Effector memory CD4-positive, alpha-beta T cell (primary cell): Measurements from ENCODE around the gene USO1.
"Not testable (repeated sequence)": the region's sequence is repeated elsewhere in the genome, so short reads cannot be mapped to it uniquely, and the experiment has no call there.

Experiments used
- DNase-seq, 3 donors: peaks; one replicate each; pipeline ENCODE4 v3.0.0-alpha.2; 2020
- H3K27ac ChIP-seq: 2 replicates; pipeline ENCODE4 v1.7.0; 2013; ENCODE audit warnings: mild to moderate bottlenecking, low read length, moderate library complexity; ENCODE audit not compliant: insufficient read depth, poor library complexity, severe bottlenecking
- H3K27me3 ChIP-seq: replicated peaks from 2 replicates; pipeline ENCODE4 v1.7.0; 2013; ENCODE audit warnings: mild to moderate bottlenecking, low read length; ENCODE audit not compliant: insufficient read depth, control insufficient read depth, poor library complexity, severe bottlenecking
- H3K36me3 ChIP-seq: 2 replicates; pipeline ENCODE4 v1.7.0; 2013; ENCODE audit warnings: mild to moderate bottlenecking, low read length, moderate library complexity; ENCODE audit not compliant: control insufficient read depth, insufficient read depth
- H3K4me1 ChIP-seq: 2 replicates; pipeline ENCODE4 v1.7.0; 2013; ENCODE audit warnings: low read length, mild to moderate bottlenecking; ENCODE audit not compliant: control insufficient read depth, insufficient read depth, poor library complexity, severe bottlenecking
- H3K4me3 ChIP-seq: 2 replicates; pipeline ENCODE4 v1.7.0; 2013; ENCODE audit warnings: low read length, low read depth, mild to moderate bottlenecking; ENCODE audit not compliant: insufficient read depth, poor library complexity, severe bottlenecking
- H3K9me3 ChIP-seq: 2 replicates; pipeline ENCODE4 v1.7.0; 2013; ENCODE audit warnings: mild to moderate bottlenecking, low read length, moderate library complexity; ENCODE audit not compliant: control insufficient read depth

Gene USO1

DNA sequence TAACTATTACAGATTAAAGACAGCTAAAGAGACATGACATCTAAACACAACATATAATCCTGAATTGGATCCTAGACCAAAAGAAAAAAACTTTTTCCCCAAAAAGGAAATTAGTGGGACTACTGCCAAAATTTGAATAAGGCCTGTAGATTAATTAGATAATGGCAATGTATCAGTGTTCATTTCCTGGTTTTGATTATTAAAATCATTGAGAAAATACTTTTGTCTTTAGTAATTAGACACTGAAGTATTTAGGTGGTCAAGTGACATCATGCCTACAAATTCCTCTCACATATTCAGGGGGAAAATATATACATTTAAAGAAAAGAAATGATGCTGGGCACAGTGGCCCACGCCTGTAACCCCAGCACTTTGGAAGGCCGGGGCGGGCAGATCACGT lies 10.4 kb upstream of the USO1 start:
- no peak for DNase-seq
- no peak overlapping the region for H3K27ac ChIP-seq
- no peak overlapping the region for H3K4me3 ChIP-seq
- H3K36me3 ChIP-seq = no peaks in the 10 kb centered on the region
- H3K27me3 ChIP-seq = no peaks in the 10 kb centered on the region
- H3K4me1 ChIP-seq = no peaks in the 10 kb centered on the region
- H3K9me3 ChIP-seq = no peaks in the 10 kb centered on the region

- Histone ChIP-seq H3K4me1 (no peaks in the 10 kb centered on the region), H3K36me3 (no peaks in the 10 kb centered on the region), H3K9me3 (no peaks in the 10 kb centered on the region), H3K27me3 (no peaks in the 10 kb centered on the region), H3K4me3 (no peak overlapping the region), H3K27ac (no peak overlapping the region)
- DNase-seq = no peak
Observed at GRCh38 chr4:75714704-75715103, 9.7 kb upstream of the USO1 start.

DNA sequence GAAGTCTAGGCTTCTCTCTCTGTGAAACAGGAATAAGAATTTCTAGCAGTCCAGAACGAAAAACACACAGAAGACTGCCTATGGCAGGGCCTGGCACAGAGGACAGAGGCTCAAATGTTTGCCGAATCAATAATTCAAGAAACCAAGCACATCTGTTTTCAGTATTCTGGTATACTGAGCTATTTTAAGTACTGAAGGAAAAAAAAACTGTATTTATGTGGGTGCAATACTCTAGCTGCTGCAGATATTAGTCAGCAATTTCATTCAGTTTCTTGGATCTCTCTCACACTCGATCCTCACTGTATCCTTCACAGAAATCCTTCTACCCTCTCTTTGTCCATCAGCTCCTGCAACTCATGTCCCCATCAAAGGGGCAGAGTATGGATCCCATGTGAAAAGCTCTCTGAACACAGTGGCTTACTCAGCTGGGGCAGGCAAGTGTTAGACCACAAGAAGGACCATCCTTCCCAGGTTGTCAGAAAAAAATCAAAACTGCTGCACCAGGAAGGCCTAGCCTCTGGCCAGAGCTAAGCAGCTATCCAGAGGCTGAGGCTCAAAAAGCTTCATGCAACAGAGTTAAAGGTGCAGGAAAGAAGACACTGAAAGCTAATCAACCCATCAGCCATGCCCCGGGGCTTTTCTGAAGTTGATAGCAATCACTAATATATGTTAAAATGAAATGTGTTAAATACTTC lies 9.1 kb upstream of the USO1 start:
- no peaks in the 10 kb centered on the region for H3K9me3 ChIP-seq
- H3K36me3 ChIP-seq = no peaks in the 10 kb centered on the region
- H3K4me1 ChIP-seq = no peaks in the 10 kb centered on the region
- no peak overlapping the region for H3K27ac ChIP-seq
- no peaks in the 10 kb centered on the region for H3K27me3 ChIP-seq
- no peak overlapping the region for H3K4me3 ChIP-seq
- no peak for DNase-seq

DNA sequence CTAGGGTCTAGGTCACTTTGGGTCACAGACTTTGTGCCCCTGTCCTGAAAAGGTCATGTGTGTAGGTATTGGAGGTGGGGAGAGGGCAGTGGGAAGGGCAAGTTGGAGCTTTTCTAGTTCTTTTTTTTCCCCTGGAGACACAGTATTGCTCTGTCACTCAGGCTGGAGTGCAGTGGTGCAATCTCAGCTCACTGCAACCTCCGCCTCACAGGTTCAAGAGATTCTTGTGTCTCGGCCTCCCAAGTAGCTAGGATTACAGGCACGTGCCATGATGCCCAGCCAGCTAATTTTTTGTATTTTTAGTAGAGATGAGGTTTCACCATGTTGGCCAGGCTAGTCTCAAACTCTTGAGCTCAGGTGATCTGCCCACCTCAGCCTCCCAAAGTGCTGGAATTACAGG lies 8.3 kb upstream of the USO1 start:
- not testable (repeated sequence) for DNase-seq, H3K27ac ChIP-seq, H3K27me3 ChIP-seq, H3K4me1 ChIP-seq, H3K4me3 ChIP-seq, H3K9me3 ChIP-seq, H3K36me3 ChIP-seq

GRCh38 chr4:75717408-75717807 lies 7.0 kb upstream of the USO1 start:
- H3K27ac ChIP-seq = no peak overlapping the region
- no peak overlapping the region for H3K4me3 ChIP-seq
- no peaks in the 10 kb centered on the region for H3K9me3 ChIP-seq
- no peaks in the 10 kb centered on the region for H3K27me3 ChIP-seq
- H3K36me3 ChIP-seq = no peaks in the 10 kb centered on the region
- no peaks in the 10 kb centered on the region for H3K4me1 ChIP-seq
- no peak for DNase-seq

GRCh38 chr4:75718529-75718928 lies 5.8 kb upstream of the USO1 start:
- Histone ChIP-seq H3K27ac (no peak overlapping the region), H3K9me3 (no peaks in the 10 kb centered on the region), H3K27me3 (no peaks in the 10 kb centered on the region), H3K36me3 (no peaks in the 10 kb centered on the region), H3K4me1 (peaks cover 5% of the 10 kb centered on the region), H3K4me3 (no peak overlapping the region)
- no peak for DNase-seq

DNA sequence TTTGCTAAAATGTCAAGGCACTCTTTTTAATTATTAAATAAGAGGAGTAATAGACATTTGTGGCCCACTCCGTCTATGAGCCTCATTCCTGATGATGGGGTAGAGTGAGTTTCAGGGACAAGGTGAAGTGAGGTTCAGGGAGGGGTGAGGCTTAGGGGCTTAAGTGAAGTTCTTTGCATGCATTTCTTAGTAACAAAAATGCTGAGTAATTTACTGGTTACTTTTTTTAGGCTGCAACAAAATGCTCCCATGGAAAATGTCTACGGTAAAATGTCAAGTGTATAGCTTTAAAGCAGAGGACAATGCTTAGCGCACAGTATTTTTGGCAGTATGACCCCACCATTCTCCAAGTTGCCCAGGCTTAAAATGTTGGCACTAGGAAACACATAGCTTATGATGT lies 2.0 kb upstream of the USO1 start:
- Histone ChIP-seq H3K9me3 (no peaks in the 10 kb centered on the region), H3K27me3 (no peaks in the 10 kb centered on the region), H3K4me3 (no peak overlapping the region), H3K27ac (peak overlapping the region; percentile 74), H3K4me1 (peaks cover 6% of the 10 kb centered on the region), H3K36me3 (no peaks in the 10 kb centered on the region)
- DNase-seq = no peak

- peak overlapping the region; percentile 59 for H3K4me3 ChIP-seq
- no peaks in the 10 kb centered on the region for H3K9me3 ChIP-seq
- H3K27me3 ChIP-seq = no peaks in the 10 kb centered on the region
- H3K36me3 ChIP-seq = no peaks in the 10 kb centered on the region
- no peak for DNase-seq
- peaks cover 6% of the 10 kb centered on the region for H3K4me1 ChIP-seq
- H3K27ac ChIP-seq = peak overlapping the region; percentile 74
Observed at GRCh38 chr4:75723163-75724065, 963 bp upstream of the USO1 start.

GRCh38 chr4:75724867-75725724 lies 719 bp downstream of the USO1 start:
- peak overlapping the region; percentile 91 for H3K27ac ChIP-seq
- peak overlapping the region; percentile 90 for H3K4me3 ChIP-seq
- H3K9me3 ChIP-seq = no peaks in the 10 kb centered on the region
- H3K27me3 ChIP-seq = no peaks in the 10 kb centered on the region
- H3K36me3 ChIP-seq = no peaks in the 10 kb centered on the region
- DNase-seq = peak; percentile 21 to 54 (median 23)
- peaks cover 6% of the 10 kb centered on the region for H3K4me1 ChIP-seq
